Neutrophil (primary cell): ENCODE data around the gene B4GALT1.

Experiments used
- H3K27ac ChIP-seq: fragments of 200-600 bp; sonication (generic); 2 replicates; pipeline ENCODE4 v1.5.1; 2016; ENCODE audit warnings: mild to moderate bottlenecking, moderate library complexity
- H3K27me3 ChIP-seq: fragments of 200-600 bp; sonication (generic); 2 replicates; pipeline ENCODE4 v1.6.0; 2016; ENCODE audit warnings: mild to moderate bottlenecking
- H3K36me3 ChIP-seq: fragments of 200-600 bp; sonication (generic); 2 replicates; pipeline ENCODE4 v1.5.1; 2017
- H3K4me1 ChIP-seq, 2 experiments: fragments of 200-600 bp in 1 of 2; sonication (generic) in 1 of 2; 1 replicate in 1 of 2; 2 replicates in 1 of 2; pipeline versions ENCODE4 v1.5.1 to v1.6.1; 2013 to 2016; ENCODE audit warnings: low read depth in 1 of 2, low read length in 1 of 2, mild to moderate bottlenecking in 1 of 2, moderate library complexity in 1 of 2; ENCODE audit not compliant: control insufficient read depth in 1 of 2, insufficient read depth in 1 of 2
- H3K4me3 ChIP-seq, 2 experiments: fragments of 200-600 bp in 1 of 2; sonication (generic) in 1 of 2; 1 replicate in 1 of 2; 2 replicates in 1 of 2; pipeline ENCODE4 v1.5.1; 2013 to 2016; ENCODE audit warnings: low read depth in 1 of 2, low read length in 1 of 2, mild to moderate bottlenecking in 1 of 2, moderate library complexity in 1 of 2
- H3K9me3 ChIP-seq: fragments of 200-600 bp; sonication (generic); 2 replicates; pipeline ENCODE4 v1.5.1; 2016
- CTCF ChIP-seq: fragments of 200-600 bp; sonication (generic); IDR thresholded peaks from 2 replicates; pipeline ENCODE4 v1.5.1; 2016; ENCODE audit warnings: antibody characterized with exemption

B4GALT1 gene

GRCh38 chr9:33193818-33194217 is 26.7 kb upstream of the B4GALT1 start:
- Histone ChIP-seq H3K27me3 (no peaks in the 10 kb centered on the region), H3K36me3 (no peaks in the 10 kb centered on the region), H3K9me3 (no peaks in the 10 kb centered on the region), H3K4me1 (no peaks in the 10 kb centered on the region), H3K27ac (no peak overlapping the region), H3K4me3 (no peak overlapping the region)
- TF ChIP-seq CTCF: no peak

GRCh38 chr9:33192493-33193255 is 25.5 kb upstream of the B4GALT1 start:
- H3K27me3 ChIP-seq: no peaks in the 10 kb centered on the region
- no peak overlapping the region for H3K4me3 ChIP-seq
- H3K36me3 ChIP-seq: no peaks in the 10 kb centered on the region
- H3K27ac ChIP-seq: no peak overlapping the region
- H3K4me1 ChIP-seq: no peaks in the 10 kb centered on the region
- H3K9me3 ChIP-seq: no peaks in the 10 kb centered on the region
- no peak for TF ChIP-seq CTCF

GRCh38 chr9:33190021-33190705 is 23.0 kb upstream of the B4GALT1 start:
- Histone ChIP-seq H3K36me3 (no peaks in the 10 kb centered on the region), H3K4me3 (no peak overlapping the region), H3K27me3 (no peaks in the 10 kb centered on the region), H3K9me3 (no peaks in the 10 kb centered on the region), H3K27ac (no peak overlapping the region), H3K4me1 (no peaks in the 10 kb centered on the region)
- TF ChIP-seq CTCF: no peak

- Histone ChIP-seq H3K27ac (no peak overlapping the region), H3K4me3 (no peak overlapping the region), H3K27me3 (no peaks in the 10 kb centered on the region), H3K9me3 (no peaks in the 10 kb centered on the region), H3K36me3 (no peaks in the 10 kb centered on the region), H3K4me1 (no peaks in the 10 kb centered on the region)
- no peak for TF ChIP-seq CTCF
These were observed 22.2 kb upstream of the B4GALT1 start for GRCh38 chr9:33189331-33189791.

GRCh38 chr9:33188711-33189110 is 21.6 kb upstream of the B4GALT1 start:
- H3K9me3 ChIP-seq: no peaks in the 10 kb centered on the region
- no peaks in the 10 kb centered on the region for H3K27me3 ChIP-seq
- H3K4me1 ChIP-seq: no peaks in the 10 kb centered on the region
- no peak for TF ChIP-seq CTCF
- H3K36me3 ChIP-seq: no peaks in the 10 kb centered on the region
- H3K4me3 ChIP-seq: no peak overlapping the region
- H3K27ac ChIP-seq: no peak overlapping the region
